A673 (cell line): ENCODE measurements around the gene ENO3. TPM values are rescaled to one million over a fixed set of nuclear protein-coding genes. Genes with fewer than 3 reads are reported as not detected.

Experiments
- BruUV-seq: library from RNA; stranded (reverse); fragments of 400-500 nt; replicated peaks from 2 replicates; lab custom pipeline; 2021; lab: Mats Ljungman, UMichigan
- CTCF ChIA-PET: fragments of 300-600 bp; sonication (Branson Sonifier 250); formaldehyde crosslinking; loops from one replicate; lab custom pipeline; 2022; ENCODE audit warnings: antibody characterized with exemption; lab: Charles Lee
- POLR2A ChIA-PET: fragments of 300-600 bp; sonication (Branson Sonifier 250); formaldehyde crosslinking; loops from one replicate; lab custom pipeline; 2022; ENCODE audit warnings: antibody characterized with exemption; ENCODE audit not compliant: low non-redundant PET; lab: Charles Lee
- DNase-seq: peaks from one replicate; pipeline ENCODE4 v3.0.0-alpha.2; 2015; ENCODE audit warnings: low spot score
- H3K27ac ChIP-seq: fragments of 200-600 bp; sonication (generic); 2 replicates; pipeline ENCODE4 v1.5.1; 2016; ENCODE audit warnings: mixed run types, low read depth, mild to moderate bottlenecking, mixed read lengths, antibody characterized with exemption, low read length; ENCODE audit not compliant: poor library complexity, severe bottlenecking
- H3K27me3 ChIP-seq: fragments of 200-600 bp; sonication (generic); replicated peaks from 2 replicates; pipeline ENCODE4 v1.6.1; 2017; ENCODE audit warnings: mixed run types, low read depth, mild to moderate bottlenecking, mixed read lengths, antibody characterized with exemption, low read length; ENCODE audit not compliant: insufficient read depth, poor library complexity
- H3K36me3 ChIP-seq: fragments of 200-600 bp; sonication (generic); 2 replicates; pipeline ENCODE4 v1.6.1; 2016; ENCODE audit warnings: mixed run types, mild to moderate bottlenecking, mixed read lengths, antibody characterized with exemption, low read length; ENCODE audit not compliant: insufficient read depth, poor library complexity, severe bottlenecking
- H3K4me1 ChIP-seq: fragments of 200-600 bp; sonication (generic); 2 replicates; pipeline ENCODE4 v1.6.1; 2017; ENCODE audit warnings: mixed run types, mild to moderate bottlenecking, mixed read lengths, antibody characterized with exemption, low read length; ENCODE audit not compliant: insufficient read depth, poor library complexity, severe bottlenecking
- H3K4me3 ChIP-seq: fragments of 200-600 bp; sonication (generic); 2 replicates; pipeline ENCODE4 v1.5.1; 2016; ENCODE audit warnings: low read depth, mixed run types, mild to moderate bottlenecking, mixed read lengths, low read length; ENCODE audit not compliant: poor library complexity, severe bottlenecking
- H3K9me3 ChIP-seq: fragments of 200-600 bp; sonication (generic); 2 replicates; pipeline ENCODE4 v1.6.1; 2016; ENCODE audit warnings: mixed run types, low read depth, mild to moderate bottlenecking, mixed read lengths, antibody characterized with exemption, low read length; ENCODE audit not compliant: poor library complexity, severe bottlenecking
- EZH2 ChIP-seq: fragments of 200-600 bp; sonication (generic); IDR thresholded peaks from 2 replicates; pipeline ENCODE4 v1.6.1; 2017; ENCODE audit warnings: borderline replicate concordance, low read depth, mild to moderate bottlenecking, mixed read lengths, antibody characterized with exemption, low read length; ENCODE audit not compliant: poor library complexity, severe bottlenecking
- intact Hi-C: fragments of 100-400 bp; cut with micrococcal nuclease; formaldehyde crosslinking; loops from one replicate; pipeline ENCODE4 v1.10.0; 2022; ENCODE audit not compliant: unreplicated experiment
- total RNA-seq: library from RNA; stranded (reverse); gene quantifications from 2 replicates; pipeline ENCODE4 v1.2.3, GENCODE V29; 2021
- TF ChIP-seq, protein P1 (sequence below): fragments of 300-800, 200-600 bp; sonication (generic); conservative IDR thresholded peaks from 2 replicates; pipeline ENCODE4 v1.5.1; 2017; ENCODE audit warnings: low read depth, mild to moderate bottlenecking, antibody characterized with exemption, low read length, moderate library complexity, mixed read lengths

The ENO3 gene
- total RNA-seq, 1 experiment from 2014 or later = 12.3 TPM

DNA sequence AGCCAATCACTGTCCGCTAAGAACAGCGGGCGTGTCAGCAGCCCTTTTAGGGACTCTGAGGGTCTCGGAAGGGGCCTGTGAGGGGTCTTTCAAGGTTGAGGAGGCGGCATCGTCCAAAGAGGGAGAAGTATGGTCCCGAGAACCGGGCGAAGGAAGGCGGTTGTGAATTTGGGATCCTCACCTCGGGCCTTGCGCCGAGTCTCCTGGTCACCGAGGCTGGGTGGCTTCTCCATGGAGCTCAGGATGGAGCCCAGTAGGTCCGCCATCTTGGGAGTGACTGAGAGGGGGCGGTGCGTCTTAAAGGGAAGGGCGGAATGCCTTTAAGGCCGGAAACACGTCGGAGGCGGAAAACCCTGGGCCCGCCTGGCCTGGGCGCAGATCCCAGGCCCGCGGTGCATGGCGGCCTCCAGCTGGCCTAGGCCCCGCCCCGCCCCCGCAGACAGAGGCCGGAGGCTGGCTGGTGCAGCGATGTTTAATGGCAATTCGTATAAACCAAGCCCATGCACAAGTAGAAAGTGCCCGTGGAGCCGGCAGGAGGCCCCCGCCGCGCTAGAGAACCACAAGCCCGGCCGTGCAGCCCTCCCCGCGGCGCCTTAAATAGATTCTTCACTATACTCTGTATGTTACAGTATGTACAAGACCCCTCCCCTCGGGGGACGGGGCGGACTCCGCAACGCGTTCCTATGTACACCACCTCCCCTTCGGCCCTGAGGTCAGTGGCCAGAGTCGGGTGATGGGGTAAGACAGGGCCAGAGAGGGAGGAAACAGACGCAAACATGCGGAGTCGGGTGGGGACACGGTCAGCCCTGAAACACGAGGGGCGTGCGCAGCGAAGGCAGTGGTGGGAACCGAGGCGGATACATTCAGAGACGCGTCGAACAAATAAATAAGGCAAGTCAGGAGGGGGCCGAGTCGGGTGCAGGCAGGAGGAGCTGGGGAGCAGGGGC, 16.9 kb downstream of the ENO3 start, which contains the start of gene SPAG7:
SPAG7 (minus strand) TSS at position 279 of the 947 bp plus-strand sequence; CDS start at position 266, 13 bp downstream.
- TF ChIP-seq EZH2 = no peak
- TF ChIP-seq, protein P1, sequence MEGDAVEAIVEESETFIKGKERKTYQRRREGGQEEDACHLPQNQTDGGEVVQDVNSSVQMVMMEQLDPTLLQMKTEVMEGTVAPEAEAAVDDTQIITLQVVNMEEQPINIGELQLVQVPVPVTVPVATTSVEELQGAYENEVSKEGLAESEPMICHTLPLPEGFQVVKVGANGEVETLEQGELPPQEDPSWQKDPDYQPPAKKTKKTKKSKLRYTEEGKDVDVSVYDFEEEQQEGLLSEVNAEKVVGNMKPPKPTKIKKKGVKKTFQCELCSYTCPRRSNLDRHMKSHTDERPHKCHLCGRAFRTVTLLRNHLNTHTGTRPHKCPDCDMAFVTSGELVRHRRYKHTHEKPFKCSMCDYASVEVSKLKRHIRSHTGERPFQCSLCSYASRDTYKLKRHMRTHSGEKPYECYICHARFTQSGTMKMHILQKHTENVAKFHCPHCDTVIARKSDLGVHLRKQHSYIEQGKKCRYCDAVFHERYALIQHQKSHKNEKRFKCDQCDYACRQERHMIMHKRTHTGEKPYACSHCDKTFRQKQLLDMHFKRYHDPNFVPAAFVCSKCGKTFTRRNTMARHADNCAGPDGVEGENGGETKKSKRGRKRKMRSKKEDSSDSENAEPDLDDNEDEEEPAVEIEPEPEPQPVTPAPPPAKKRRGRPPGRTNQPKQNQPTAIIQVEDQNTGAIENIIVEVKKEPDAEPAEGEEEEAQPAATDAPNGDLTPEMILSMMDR = 0 out of 2 replicates have a peak, but pooled peaks have one; percentile 15
- peak within 1 kb of the TSS; percentile 94 for H3K27ac ChIP-seq
- peak; percentile 97 for DNase-seq
- H3K4me3 ChIP-seq = peak within 1 kb of the TSS; percentile 59
- no peaks in the 10 kb centered on the region for H3K27me3 ChIP-seq
- intact Hi-C loops = loop anchor here (2.0 kb wide), 1 partner anchor 19 kb away; the partner anchor contains the start of gene PFN1
- peaks cover 12% of the 10 kb centered on the region for H3K36me3 ChIP-seq
- ChIA-PET CTCF (interaction anchor here (0.6 to 2.3 kb wide), 5 partner anchors 20 to 134 kb away, joined by 3 to 9 read pairs (median 4); partner anchors contain the start of genes CAMTA2, RNF167 and SLC25A11), POLR2A (interaction anchor here (0.6 to 1.0 kb wide), 4 partner anchors 16 to 844 kb away, joined by 3 to 4 read pairs (median 3); no protein-coding TSS in a partner anchor)
- BruUV-seq = TSS peak; percentile 52
- H3K9me3 ChIP-seq = no peaks in the 10 kb centered on the region
- H3K4me1 ChIP-seq = peaks cover 17% of the 10 kb centered on the region

DNA sequence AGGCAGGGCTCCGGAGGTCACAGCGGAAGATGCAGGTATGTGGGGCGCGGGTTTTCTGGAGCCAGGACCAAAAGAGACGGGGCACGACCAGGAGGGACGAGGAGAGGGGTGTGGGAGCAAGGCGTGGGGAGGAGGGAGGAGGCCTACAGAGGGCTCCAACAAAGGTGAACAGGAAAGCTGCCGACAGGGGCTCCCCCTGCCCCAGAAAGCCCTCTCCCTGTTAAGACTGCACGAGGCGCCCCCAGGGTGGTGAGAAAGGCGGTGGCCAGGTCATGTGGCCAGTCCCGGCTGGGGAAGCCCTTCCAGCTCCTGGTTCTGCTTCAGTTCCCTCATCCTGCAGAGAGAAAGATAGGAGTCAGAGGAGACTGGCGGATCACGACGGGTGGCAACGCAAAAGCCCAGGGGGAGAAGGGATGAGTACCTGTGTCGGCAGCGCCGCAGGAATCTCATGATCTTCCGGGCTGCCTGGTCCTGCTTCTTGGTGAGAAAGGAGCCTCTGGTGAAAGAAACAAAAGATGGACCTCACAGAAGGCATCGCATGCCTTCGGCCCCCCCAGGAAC, 17.6 kb downstream of the ENO3 start:
- H3K4me1 ChIP-seq = peaks cover 17% of the 10 kb centered on the region
- CTCF ChIA-PET = interaction anchor here (0.6 to 2.3 kb wide), 2 partner anchors 19 to 133 kb away, joined by 3 to 8 read pairs; partner anchors contain the start of gene CAMTA2
- peak overlapping the region; percentile 59 for H3K4me3 ChIP-seq
- peak overlapping the region; percentile 94 for H3K27ac ChIP-seq
- H3K36me3 ChIP-seq = peaks cover 12% of the 10 kb centered on the region
- POLR2A ChIA-PET = interaction anchor here (0.6 kb wide), 1 partner anchor 29 kb away, joined by 3 read pairs; no protein-coding TSS in a partner anchor
- intact Hi-C loops = no loop called here
- BruUV-seq = no TSS peak
- TF ChIP-seq EZH2 = no peak
- TF ChIP-seq, protein P1 = no peak
- H3K27me3 ChIP-seq = no peaks in the 10 kb centered on the region
- no peak for DNase-seq
- H3K9me3 ChIP-seq = no peaks in the 10 kb centered on the region

DNA sequence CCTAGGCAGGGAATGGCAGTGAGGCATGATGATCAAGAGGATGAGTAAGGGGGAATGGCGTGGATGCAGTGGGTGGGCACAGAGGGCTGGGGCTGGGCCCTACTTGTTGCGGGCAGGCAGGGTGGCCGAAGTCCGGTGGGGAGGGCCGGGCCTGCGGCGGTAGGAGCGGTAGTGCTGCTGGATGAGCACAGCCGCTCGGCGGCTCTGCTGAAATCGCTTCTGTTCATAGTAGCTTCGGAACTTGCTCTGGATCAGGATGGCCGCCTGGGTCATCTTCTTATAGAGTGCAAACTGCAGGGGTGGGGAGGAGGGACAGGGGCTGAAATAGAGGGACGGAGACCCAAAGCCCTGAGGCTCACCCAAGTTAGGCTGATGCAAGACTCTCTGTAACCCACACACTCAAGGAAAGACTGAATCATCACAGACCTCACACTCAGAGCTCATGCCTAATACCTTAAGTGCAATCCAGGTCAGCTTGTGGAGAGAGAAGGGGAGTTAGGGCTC, 18.2 kb downstream of the ENO3 start:
- Histone ChIP-seq H3K9me3 (no peaks in the 10 kb centered on the region), H3K4me3 (peak overlapping the region; percentile 59), H3K4me1 (peaks cover 17% of the 10 kb centered on the region), H3K27me3 (no peaks in the 10 kb centered on the region), H3K36me3 (peaks cover 12% of the 10 kb centered on the region), H3K27ac (peak overlapping the region; percentile 94)
- CTCF ChIA-PET = no interaction called here
- no TSS peak for BruUV-seq
- TF ChIP-seq EZH2 = no peak
- TF ChIP-seq, protein P1 = no peak
- no peak for DNase-seq
- intact Hi-C loops = no loop called here
- POLR2A ChIA-PET = no interaction called here
